ENCODE data around the gene RCAN3. TPM values are rescaled to one million over a fixed set of nuclear protein-coding genes. Genes with fewer than 3 reads are reported as not detected.

Gene RCAN3
- total and polyA plus RNA-seq, 2 of the 13 experiments (the other 11 are each of a cell fraction or from before 2014, with no cell fraction given), result 12.2 to 13.3 TPM

- TF ChIP-seq, protein P1, sequence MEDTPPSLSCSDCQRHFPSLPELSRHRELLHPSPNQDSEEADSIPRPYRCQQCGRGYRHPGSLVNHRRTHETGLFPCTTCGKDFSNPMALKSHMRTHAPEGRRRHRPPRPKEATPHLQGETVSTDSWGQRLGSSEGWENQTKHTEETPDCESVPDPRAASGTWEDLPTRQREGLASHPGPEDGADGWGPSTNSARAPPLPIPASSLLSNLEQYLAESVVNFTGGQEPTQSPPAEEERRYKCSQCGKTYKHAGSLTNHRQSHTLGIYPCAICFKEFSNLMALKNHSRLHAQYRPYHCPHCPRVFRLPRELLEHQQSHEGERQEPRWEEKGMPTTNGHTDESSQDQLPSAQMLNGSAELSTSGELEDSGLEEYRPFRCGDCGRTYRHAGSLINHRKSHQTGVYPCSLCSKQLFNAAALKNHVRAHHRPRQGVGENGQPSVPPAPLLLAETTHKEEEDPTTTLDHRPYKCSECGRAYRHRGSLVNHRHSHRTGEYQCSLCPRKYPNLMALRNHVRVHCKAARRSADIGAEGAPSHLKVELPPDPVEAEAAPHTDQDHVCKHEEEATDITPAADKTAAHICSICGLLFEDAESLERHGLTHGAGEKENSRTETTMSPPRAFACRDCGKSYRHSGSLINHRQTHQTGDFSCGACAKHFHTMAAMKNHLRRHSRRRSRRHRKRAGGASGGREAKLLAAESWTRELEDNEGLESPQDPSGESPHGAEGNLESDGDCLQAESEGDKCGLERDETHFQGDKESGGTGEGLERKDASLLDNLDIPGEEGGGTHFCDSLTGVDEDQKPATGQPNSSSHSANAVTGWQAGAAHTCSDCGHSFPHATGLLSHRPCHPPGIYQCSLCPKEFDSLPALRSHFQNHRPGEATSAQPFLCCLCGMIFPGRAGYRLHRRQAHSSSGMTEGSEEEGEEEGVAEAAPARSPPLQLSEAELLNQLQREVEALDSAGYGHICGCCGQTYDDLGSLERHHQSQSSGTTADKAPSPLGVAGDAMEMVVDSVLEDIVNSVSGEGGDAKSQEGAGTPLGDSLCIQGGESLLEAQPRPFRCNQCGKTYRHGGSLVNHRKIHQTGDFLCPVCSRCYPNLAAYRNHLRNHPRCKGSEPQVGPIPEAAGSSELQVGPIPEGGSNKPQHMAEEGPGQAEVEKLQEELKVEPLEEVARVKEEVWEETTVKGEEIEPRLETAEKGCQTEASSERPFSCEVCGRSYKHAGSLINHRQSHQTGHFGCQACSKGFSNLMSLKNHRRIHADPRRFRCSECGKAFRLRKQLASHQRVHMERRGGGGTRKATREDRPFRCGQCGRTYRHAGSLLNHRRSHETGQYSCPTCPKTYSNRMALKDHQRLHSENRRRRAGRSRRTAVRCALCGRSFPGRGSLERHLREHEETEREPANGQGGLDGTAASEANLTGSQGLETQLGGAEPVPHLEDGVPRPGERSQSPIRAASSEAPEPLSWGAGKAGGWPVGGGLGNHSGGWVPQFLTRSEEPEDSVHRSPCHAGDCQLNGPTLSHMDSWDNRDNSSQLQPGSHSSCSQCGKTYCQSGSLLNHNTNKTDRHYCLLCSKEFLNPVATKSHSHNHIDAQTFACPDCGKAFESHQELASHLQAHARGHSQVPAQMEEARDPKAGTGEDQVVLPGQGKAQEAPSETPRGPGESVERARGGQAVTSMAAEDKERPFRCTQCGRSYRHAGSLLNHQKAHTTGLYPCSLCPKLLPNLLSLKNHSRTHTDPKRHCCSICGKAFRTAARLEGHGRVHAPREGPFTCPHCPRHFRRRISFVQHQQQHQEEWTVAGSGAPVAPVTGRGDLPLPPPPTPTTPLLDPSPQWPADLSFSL (CRISPR knock-in tag; IDR thresholded peaks at IDR 0.05), result no peak
- TF ChIP-seq SMAD1 (CRISPR knock-in tag; IDR thresholded peaks at IDR 0.05; ENCODE audit: borderline replicate concordance, low read depth), result peak; percentile 29; the same call in 1 of the 2 replicates
- TF ChIP-seq ZBTB38 (CRISPR knock-in tag; IDR thresholded peaks at IDR 0.05), result peak; percentile 75
- TF ChIP-seq MAFK (conservative IDR thresholded peaks at IDR 0.05 in 1 of 2, IDR thresholded peaks at IDR 0.05 in 1 of 2; ENCODE audit: low read length in 2 of 2), result no peak
- TF ChIP-seq SIN3A (IDR thresholded peaks at IDR 0.05; ENCODE audit: borderline replicate concordance, low read depth, low read length), result no peak
- no peak for TF ChIP-seq LBX2 (CRISPR knock-in tag; IDR thresholded peaks at IDR 0.05; ENCODE audit: borderline replicate concordance)
- TF ChIP-seq, protein P2, sequence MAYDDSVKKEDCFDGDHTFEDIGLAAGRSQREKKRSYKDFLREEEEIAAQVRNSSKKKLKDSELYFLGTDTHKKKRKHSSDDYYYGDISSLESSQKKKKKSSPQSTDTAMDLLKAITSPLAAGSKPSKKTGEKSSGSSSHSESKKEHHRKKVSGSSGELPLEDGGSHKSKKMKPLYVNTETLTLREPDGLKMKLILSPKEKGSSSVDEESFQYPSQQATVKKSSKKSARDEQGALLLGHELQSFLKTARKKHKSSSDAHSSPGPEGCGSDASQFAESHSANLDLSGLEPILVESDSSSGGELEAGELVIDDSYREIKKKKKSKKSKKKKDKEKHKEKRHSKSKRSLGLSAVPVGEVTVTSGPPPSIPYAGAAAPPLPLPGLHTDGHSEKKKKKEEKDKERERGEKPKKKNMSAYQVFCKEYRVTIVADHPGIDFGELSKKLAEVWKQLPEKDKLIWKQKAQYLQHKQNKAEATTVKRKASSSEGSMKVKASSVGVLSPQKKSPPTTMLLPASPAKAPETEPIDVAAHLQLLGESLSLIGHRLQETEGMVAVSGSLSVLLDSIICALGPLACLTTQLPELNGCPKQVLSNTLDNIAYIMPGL (CRISPR knock-in tag; IDR thresholded peaks at IDR 0.05; ENCODE audit: borderline replicate concordance in 1 of 2, low read depth in 1 of 2), result peak; percentile 37 to 76; a peak in 2 of 4 replicates
- peak; percentile 95; the same call in 1 of the 2 replicates for TF ChIP-seq ZNF598 (CRISPR knock-in tag; IDR thresholded peaks at IDR 0.05; ENCODE audit: borderline replicate concordance)
- TF ChIP-seq CSRNP2 (CRISPR knock-in tag; conservative IDR thresholded peaks at IDR 0.05; ENCODE audit: low read depth), result no peak
- TF ChIP-seq ZBTB20 (CRISPR knock-in tag; IDR thresholded peaks at IDR 0.05; ENCODE audit: borderline replicate concordance, low read depth), result peak; percentile 79; the same call in 1 of the 2 replicates
- no peak for TF ChIP-seq MYNN (CRISPR knock-in tag; IDR thresholded peaks at IDR 0.05; ENCODE audit: low read depth)
These were observed 65.3 kb downstream of the RCAN3 start (continued) for GRCh38 chr1:24567792-24568388.

Measured in HepG2 (cell line).